ENCODE data around the gene SPEN.
A peak's percentile ranks its signal among the peaks of the same experiment; 100 is the strongest.

SPEN gene

GRCh38 chr1:15941044-15941840 is 93.7 kb downstream of the SPEN start:
- ChIA-PET POLR2A (interaction anchor here (1.1 kb wide), 1 partner anchor 150 kb away, joined by 3 read pairs; no protein-coding TSS in a partner anchor), CTCF (interaction anchor here (0.6 kb wide), 1 partner anchor 129 kb away, joined by 3 read pairs; no protein-coding TSS in a partner anchor)
- H3K36me3 ChIP-seq (ENCODE audit: control insufficient read depth in 2 of 2, insufficient read depth in 1 of 2, low read length in 2 of 2) = peaks cover 5 to 99% of the 10 kb centered on the region in 2 experiments; a peak in 2 of 3 replicates
- 0 out of 2 replicates have a peak overlapping the region, but pooled peaks have one; percentile 16 for H3K27ac ChIP-seq (ENCODE audit: extremely low read depth, low read depth, low read length)
- H3K4me1 ChIP-seq (ENCODE audit: control insufficient read depth, insufficient read depth, low read length) = no peaks in the 10 kb centered on the region
- no peak overlapping the region for H3K4me3 ChIP-seq (ENCODE audit: low read depth, low read length)
- no peak for TF ChIP-seq ZNF830 (tag by site-specific recombination; IDR thresholded peaks at IDR 0.05; ENCODE audit: low read depth)
- no peak for TF ChIP-seq ZSCAN16 (tag by site-specific recombination; IDR thresholded peaks at IDR 0.05)
- TF ChIP-seq HIC1 (tag by site-specific recombination; IDR thresholded peaks at IDR 0.05) = peak; percentile 19; the same call in 1 of the 2 replicates
- no peak for TF ChIP-seq ZNF148 (tag by site-specific recombination; IDR thresholded peaks at IDR 0.05; ENCODE audit: borderline replicate concordance)
- TF ChIP-seq GLIS1 (tag by site-specific recombination; IDR thresholded peaks at IDR 0.05) = no peak
- TF ChIP-seq PRDM6 (tag by site-specific recombination; IDR thresholded peaks at IDR 0.05) = no peak
- TF ChIP-seq PRDM10 (tag by site-specific recombination; IDR thresholded peaks at IDR 0.05) = 0 out of 2 replicates have a peak, but pooled peaks have one; percentile 14
- 0 out of 2 replicates have a peak, but pooled peaks have one; percentile 3 for TF ChIP-seq OSR2 (tag by site-specific recombination; IDR thresholded peaks at IDR 0.05)
- peak; percentile 84 for TF ChIP-seq ZNF341 (tag by site-specific recombination; IDR thresholded peaks at IDR 0.05; ENCODE audit: low read depth)
- H3K9me3 ChIP-seq (ENCODE audit: control insufficient read depth, insufficient read depth, low read depth, low read length) = no peaks in the 10 kb centered on the region

GRCh38 chr1:15941899-15942660 is 94.6 kb downstream of the SPEN start:
- ChIA-PET POLR2A (interaction anchor here (0.6 to 1.1 kb wide), 2 partner anchors 151 to 175 kb away, joined by 3 to 4 read pairs; no protein-coding TSS in a partner anchor), CTCF (interaction anchor here (0.6 kb wide), 1 partner anchor 171 kb away, joined by 3 read pairs; no protein-coding TSS in a partner anchor)
- Histone ChIP-seq H3K4me3 (ENCODE audit: low read depth, low read length) (no peak overlapping the region), H3K4me1 (ENCODE audit: control insufficient read depth, insufficient read depth, low read length) (no peaks in the 10 kb centered on the region), H3K27ac (ENCODE audit: extremely low read depth, low read depth, low read length) (no peak overlapping the region), H3K9me3 (ENCODE audit: control insufficient read depth, insufficient read depth, low read depth, low read length) (no peaks in the 10 kb centered on the region), H3K36me3 (ENCODE audit: control insufficient read depth in 2 of 2, insufficient read depth in 1 of 2, low read length in 2 of 2) (peaks cover 0 to 99% of the 10 kb centered on the region in 2 experiments; a peak in 2 of 3 replicates)
- TF ChIP-seq ZNF10 (tag by site-specific recombination; IDR thresholded peaks at IDR 0.05) (peak; percentile 32; the same call in 1 of the 2 replicates), ZNF530 (tag by site-specific recombination; IDR thresholded peaks at IDR 0.05; ENCODE audit: low read depth) (no peak), BCL11A (tag by site-specific recombination; IDR thresholded peaks at IDR 0.05; ENCODE audit: low read depth) (0 out of 2 replicates have a peak, but pooled peaks have one; percentile 38), GLIS1 (tag by site-specific recombination; IDR thresholded peaks at IDR 0.05) (0 out of 2 replicates have a peak, but pooled peaks have one; percentile 12), HIC1 (tag by site-specific recombination; IDR thresholded peaks at IDR 0.05) (peak; percentile 82), ZNF600 (tag by site-specific recombination; IDR thresholded peaks at IDR 0.05) (peak; percentile 79)
